AG09309 (cell line): Measurements from ENCODE around the gene PPP1R37.

Source experiments
- DNase-seq: peaks from one replicate; pipeline ENCODE4 v3.0.0-alpha.2; 2010; ENCODE audit warnings: low read depth
- H3K4me3 ChIP-seq: 2 replicates; pipeline ENCODE4 v1.5.1; 2011; ENCODE audit warnings: mild to moderate bottlenecking, low read depth, low read length, moderate library complexity; ENCODE audit not compliant: control insufficient read depth
- CTCF ChIP-seq: IDR thresholded peaks from 2 replicates; pipeline ENCODE4 v1.5.1; 2011; ENCODE audit warnings: mild to moderate bottlenecking, low read depth, low read length, inconsistent platforms; ENCODE audit not compliant: insufficient read depth, control insufficient read depth; ENCODE audit errors: missing control alignments

Gene PPP1R37

GRCh38 chr19:45191375-45191774 is 98.4 kb downstream of the PPP1R37 start:
- no peak for TF ChIP-seq CTCF
- no peak for DNase-seq
- H3K4me3 ChIP-seq, result no peak overlapping the region

GRCh38 chr19:45195764-45196163 is 102.8 kb downstream of the PPP1R37 start:
- TF ChIP-seq CTCF, result no peak
- DNase-seq, result no peak
- no peak overlapping the region for H3K4me3 ChIP-seq
